ENCODE results near the gene CD248.
A peak's percentile ranks its signal among the peaks of the same experiment; 100 is the strongest.
"Not testable (repeated sequence)": the region's sequence is repeated elsewhere in the genome, so short reads cannot be mapped to it uniquely, and the experiment has no call there.

CD248 gene

DNA sequence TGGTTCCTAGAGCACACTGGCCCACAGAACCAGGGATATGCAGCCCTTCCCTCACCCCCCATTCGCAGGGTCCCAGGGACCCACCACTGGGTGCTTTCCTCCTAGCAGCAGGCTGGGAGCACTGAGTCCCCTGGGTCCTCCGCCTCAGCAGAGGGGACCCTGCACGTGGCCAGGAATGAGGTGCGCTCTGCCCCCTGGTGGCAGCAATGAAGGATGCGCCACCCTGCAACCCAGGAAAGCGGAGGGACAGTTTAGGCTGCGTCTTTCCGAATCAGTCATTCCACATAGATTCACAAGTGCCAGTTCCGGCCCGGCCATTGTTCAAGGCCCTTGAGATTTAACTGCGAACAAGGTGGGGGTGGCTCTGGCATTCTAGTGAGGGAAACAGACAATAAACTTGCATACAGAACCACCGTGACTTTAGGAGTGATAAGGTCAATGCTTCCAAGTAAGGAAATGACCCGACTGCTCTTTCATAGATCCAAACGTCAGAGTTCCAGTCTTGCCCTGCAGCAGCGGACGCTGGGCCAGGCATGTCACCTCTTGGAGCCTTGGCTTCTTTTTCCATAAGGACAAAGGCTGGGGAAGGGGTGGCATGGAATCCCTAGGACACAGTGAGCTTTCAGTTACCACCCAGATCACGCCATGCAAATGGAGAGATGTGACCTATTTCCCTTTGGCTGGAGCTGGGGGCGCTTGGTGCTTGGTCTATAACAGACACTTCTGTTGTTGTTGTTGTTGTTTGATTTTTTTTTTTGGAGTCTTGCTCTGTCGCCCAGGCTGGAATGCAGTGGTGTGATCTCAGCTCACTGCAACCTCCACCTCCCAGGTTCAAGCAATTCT is 11.7 kb upstream of the CD248 start:
- peak in 12 of 14 donors; percentile 11 to 70 (median 48) for DNase-seq

DNA sequence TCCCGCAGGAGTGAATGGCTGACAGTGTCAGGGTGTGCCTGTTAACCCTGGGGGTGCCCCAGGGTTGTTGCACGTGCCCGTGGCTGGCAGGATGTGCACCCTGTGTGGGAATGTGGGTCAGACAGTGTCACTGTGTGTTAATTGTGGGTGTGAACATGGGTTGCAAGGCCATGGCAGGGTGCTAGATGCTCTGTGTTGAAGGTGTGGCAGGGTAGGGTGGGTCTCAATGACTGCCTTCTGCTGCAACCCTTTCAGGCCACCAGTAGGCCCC is 11.1 kb upstream of the CD248 start:
- no peak for DNase-seq

DNA sequence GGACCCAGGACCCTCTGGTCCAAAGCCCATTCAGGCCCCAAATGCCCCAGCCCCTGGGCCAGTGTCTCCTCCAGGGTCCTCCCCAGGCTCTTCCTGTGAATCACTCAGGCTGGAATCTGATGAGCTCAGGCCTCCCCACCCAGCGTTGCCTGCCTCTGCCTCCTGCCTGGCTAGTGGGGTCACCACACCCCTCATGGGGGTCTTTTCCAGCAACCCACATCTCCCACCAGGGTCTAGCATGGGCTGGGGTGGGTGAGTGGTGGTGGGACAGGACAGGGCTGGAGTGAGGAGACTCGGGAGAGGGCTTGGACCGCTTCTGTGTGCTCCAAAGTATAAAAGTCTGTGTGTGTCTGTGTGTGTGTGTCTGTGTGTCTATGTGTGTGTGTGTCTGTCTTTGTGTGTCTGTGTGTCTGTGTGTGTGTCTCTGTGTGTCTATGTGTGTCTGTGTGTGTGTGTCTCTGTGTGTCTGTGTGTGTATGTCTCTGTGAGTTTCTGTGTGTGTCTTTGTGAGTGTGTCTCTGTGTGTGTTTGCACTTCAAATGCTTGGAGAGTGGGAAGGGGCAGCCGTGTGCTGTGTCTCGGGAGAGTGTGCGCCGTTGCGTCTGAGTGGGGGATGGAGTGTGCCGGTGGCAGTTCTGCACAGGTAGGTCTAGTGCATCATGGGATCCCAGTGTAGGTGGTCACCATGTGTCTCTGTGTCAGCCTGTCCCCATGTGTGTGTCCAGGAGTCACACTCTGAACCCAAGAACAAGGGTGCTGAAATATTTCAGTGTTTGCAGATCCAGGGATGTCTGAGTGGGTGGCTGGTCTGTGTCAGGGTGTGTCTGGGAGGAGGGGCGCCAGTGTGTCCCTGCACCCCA is 10.6 kb upstream of the CD248 start:
- DNase-seq = no peak

DNA sequence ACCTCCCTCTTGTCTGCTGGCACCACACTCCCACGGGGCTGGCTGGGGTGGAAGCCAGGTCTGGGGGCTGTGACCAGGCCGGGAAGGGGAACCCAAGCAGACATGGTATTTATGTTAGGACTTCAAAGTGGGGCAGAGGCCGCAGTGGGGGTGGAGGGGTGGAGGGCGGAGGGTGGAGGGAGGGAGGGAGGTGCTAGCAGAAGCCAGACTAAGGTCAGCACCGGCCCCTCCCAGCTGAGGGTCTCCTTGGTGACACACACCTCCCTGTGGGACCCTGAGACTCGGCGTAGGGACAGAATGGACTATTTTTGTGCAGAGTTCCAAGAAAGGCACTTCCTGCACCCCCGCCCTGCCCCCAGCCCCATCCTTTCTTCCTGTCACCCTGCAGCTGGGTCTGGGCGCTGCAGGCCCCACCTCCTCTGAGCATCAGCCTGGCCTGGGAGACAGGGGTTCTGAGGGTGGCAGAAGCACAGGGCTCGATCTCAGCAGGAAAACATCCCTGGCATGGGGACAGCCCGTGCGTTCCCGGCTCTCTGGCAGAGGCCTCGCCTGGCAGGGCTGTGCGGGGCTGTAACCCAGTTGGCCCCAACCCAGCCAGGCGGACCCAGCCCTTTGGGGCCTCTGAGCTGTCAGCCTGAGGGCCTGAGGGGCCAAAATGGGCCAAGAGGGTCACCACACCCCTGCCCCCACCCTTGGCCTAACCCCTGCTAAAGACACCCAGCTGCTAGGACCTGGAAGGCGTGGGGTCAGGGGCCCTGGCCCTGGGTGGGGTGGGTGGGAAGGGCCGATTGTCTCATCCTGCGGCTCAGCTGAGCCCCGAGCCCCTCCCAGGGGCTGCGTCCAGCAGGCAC is 9.6 kb upstream of the CD248 start:
- no peak for DNase-seq

DNA sequence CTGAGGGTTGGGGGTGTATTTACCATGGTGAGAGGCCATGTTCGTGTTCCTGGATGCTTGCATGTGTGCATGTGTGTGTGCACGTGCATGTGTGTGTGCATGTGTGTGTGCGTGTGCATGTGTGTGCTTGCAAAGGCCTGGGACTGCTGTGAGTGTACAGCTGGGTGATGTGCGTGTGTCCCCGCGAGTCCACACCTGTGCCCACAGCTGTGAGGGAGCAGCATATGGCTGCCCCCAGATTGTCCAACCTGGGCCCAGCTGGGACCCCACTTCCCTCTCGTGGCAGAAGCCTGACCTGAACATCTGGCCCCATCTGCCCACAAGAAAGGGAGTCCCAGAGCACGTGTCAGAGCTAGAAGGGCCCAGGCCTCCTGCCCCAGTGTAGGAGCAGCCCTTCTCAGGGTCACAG is 8.4 kb upstream of the CD248 start:
- DNase-seq = no peak

DNA sequence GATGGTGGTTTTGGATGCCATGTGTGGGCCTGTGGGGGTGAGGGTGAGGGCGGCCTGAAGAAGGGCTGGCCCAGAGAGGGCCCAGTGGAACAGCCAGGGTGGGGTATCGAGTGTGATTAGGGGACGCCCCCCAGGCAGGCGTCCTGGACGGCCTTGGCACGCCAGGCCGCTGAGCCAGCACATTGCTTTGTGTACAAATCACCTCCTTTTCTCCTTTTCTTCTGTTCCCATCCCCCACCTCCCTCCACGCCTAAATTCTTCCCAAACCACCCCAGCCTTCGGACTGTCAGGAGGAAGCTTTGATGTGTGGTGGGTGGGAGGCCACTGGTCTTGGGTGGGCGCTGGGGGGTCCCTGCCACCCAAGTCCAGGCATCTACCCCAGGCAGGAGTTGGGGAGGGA is 7.8 kb upstream of the CD248 start:
- DNase-seq = no peak

DNA sequence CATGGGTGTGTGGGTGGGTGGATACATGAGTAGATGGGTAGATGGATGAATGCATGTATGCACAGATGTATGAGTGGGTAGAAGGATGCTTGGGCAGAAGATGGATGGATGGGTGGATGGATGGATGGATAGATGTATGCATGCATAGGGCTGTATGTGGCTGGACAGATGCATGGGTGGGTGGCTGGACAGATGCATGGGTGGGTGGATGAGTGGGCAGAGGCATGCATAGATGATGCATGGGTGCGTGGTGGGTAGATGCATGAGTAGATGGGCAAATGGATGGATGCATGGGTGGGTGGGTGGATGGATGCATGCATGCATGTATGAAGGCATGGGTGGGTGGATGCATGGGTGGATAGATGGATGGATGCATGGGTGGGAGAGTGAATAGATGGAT is 6.8 kb upstream of the CD248 start:
- no peak for DNase-seq

DNA sequence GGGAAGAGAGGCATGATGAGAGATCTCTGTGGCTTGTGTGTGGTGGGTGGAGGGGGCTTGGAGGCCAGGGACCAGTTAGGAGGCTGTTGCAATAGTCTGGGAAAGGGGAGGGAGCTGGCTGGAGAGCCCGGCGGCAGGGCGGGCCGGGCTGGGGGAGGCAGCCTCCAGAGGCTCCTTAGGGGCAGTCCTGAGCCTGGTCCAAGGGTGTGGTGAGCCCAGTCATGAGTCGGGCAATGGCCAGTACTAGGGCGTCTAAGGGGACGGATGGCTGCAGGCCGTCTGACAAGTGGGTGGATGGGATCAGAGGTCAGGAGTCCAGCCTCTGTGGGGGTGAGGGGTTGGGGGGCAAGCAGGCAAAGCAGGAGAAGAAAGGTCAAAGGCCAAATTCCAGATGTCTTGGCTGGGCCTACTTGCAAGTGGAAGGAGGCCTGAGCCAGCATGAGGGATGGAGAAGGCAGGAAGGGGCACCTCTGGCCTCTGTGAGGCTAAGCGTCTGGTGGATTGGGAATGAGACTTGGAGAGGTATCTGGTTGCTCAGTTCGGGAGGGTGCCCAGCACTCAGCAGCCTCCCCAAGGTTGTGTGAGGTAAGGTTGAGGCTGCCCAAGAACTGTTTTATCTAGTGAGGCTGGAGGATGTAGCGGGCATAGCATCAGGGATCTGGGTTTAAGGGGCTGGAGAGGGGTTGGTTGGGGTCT is 6.0 kb upstream of the CD248 start:
- no peak for DNase-seq

DNA sequence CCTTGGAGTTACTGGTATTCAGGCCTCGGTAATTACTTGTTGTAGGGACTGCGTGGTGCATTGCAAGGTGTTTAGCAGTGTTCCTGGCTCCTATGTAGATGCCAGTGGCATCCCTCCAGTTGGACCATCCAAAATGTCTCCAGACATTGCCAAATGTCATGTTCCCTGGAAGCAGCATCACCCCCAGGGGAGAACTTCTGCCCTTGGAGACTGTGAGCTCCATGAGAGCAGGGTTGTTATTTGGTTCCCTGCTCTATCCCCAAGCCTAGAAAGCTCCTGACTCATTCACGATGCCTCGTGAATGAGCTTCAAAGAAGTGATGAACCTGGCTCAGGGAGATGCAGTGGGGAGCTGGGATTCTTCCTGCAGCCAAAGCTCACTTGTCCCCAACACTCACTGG is 4.8 kb upstream of the CD248 start:
- DNase-seq = no peak

DNA sequence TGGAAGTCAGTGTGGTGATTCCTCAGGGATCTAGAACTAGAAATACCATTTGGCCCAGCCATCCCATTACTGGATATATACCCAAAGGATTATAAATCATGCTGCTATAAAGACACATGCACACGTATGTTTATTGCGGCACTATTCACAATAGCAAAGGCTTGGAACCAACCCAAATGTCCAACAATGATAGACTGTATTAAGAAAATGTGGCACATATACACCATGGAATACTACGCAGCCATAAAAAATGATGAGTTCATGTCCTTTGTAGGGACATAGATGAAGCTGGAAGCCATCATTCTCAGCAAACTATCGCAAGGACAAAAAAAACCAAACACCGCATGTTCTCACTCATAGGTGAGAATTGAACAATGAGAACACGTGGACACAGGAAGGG is 3.9 kb upstream of the CD248 start:
- DNase-seq = not testable (repeated sequence)

DNA sequence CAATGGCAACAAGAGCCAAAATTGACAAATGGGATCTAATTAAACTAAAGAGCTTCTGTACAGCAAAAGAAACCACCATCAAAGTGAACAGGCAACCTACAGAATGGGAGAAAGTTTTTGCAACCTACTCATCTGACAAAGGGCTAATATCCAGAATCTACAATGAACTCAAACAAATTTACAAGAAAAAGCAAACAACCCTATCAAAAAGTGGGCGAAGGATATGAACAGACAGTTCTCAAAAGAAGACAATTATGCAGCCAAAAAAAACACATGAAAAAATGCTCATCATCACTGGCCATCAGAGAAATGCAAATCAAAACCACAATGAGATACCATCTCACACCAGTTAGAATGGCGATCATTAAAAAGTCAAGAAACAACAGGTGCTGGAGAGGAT is 3.4 kb upstream of the CD248 start:
- DNase-seq = not testable (repeated sequence)

DNA sequence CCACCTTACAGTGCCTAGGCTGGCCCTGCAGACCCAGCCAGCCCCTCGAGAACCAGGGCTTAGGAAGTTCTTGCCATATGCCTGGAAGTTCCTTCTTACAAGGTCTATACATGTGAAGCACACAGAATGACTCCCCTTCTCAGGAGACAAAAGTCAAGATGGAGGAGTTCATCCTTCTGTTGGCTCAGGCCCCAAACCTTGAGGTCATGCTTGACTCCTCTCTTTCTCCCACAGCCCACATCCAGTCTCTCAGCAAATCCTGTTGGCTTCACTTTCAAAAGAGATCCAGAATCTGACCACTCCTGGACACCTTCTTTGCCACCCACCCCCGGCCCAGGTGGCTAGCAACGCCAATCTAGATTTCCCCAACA is 1.7 kb upstream of the CD248 start:
- no peak for DNase-seq

DNA sequence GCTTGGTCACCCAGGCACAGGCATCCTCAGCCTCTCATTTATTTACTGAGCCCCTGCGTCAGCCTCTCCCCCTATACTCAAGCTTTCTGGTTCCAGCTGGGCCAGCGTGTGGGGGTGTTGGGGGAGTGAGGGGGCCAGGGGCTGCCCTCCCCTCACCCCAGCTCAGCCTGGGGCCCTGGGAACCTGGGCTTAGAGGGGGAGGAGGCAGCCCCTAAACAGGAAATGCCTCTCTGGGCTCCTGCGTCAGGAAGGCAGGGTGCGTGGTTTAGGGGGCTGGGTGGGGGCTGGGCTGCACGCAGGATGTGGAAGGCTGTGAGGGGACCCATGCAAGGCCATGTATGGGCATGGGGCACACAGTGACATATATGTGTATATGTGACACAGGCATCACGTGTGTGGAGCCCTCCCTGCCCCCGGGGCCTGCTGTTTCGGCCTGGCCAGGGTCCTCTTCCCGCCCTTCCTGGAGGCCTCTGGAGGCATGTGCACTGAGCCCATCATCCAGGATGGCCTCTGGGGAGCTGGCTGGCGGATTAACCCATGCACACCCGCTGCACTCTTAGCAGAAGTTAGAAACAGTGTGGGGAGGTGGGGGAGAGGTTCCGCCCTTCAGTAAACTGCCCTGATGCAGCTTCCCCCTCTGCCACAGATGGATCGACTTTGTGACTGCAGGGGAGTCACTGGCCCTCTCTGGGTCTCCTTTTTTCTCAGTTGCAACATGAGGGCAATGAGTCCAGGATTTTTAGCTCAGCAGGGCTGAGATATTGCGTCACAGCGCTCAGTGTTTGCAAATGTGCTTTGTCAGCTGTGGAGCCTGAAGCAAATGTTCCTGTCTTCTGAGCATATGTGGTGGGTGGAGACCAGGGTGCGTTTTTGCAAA is 1.1 kb upstream of the CD248 start:
- no peak for DNase-seq

DNA sequence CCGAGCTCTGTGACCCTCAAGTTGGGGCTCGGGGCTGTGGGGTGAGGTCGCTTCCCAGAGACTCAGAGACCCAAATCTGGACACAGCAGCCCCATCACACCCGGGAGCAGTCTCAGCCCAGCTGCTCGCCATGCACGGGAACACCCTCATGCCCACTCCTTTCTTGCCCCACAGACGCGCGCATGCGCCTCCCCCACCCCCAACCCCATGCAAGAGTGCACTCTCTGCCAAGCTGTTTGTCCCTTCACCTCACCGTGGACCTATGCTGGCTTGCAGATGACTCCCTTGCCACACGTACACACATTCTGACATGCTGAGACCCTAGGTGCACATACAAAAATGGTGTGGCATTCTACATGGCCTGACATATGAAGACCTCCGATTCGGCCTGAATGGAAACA is 478 bp upstream of the CD248 start:
- DNase-seq = no peak

DNA sequence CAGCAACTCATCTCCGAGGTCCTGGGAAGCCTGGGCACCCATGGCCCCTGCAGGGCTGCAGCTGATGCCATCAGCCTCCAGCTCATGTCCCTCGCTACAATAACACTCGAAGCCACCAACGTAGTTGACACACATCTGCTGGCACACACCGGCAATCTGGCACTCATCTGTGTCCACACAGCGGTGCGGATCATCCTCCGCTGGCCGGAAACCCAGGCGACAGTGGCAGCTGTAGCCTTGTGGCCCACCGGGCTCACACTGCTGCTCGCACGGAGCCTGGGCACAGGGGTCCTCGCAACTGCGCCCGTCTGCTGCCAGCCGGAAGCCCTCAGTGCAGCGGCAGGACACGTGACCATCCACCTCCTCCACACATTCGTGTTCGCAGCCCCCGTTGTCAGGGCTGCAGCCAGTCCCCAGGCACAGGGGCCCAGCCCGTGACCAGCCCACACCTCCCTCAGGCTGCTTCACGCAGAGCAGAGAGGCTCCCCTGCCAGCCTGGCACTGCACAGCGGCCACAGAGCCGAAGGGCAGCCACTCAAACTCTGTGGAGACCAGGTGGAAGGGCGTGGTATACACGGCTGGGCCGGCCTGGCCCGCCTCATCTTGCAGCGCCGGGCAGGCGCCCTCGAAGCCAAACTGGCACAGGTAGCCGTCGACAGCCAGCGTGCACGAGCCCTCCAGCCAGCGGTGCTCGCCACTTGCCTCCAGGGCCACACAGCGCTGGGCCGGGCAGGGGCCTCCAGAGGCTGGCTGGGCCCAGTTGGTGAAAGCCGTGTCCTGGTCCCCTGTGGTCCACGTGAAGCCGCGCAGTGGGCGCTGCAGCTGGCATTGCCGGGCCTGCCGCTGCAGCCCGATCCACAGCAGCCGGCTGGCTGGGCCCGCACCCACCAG is 678 bp downstream of the CD248 start:
- no peak for DNase-seq

DNA sequence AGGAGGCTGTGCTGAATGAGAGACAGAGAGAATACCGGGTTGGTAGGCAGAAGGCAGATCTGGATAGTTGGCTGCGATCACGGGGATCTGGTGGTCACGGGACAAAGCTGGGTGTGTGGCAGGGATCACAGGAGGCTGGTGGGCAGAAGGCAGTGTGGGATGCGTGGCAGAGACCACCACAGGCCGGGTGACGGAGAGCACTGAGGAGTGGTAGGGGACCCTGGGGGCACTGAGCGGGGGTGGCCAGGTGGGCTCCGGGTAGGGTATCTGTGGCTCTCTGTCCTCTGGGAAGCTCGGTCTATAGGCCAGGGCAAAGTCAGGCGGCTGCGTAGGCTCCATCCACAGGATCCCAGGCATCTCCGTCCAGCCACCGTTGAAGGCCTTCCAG is 1.4 kb downstream of the CD248 start:
- no peak for DNase-seq

DNA sequence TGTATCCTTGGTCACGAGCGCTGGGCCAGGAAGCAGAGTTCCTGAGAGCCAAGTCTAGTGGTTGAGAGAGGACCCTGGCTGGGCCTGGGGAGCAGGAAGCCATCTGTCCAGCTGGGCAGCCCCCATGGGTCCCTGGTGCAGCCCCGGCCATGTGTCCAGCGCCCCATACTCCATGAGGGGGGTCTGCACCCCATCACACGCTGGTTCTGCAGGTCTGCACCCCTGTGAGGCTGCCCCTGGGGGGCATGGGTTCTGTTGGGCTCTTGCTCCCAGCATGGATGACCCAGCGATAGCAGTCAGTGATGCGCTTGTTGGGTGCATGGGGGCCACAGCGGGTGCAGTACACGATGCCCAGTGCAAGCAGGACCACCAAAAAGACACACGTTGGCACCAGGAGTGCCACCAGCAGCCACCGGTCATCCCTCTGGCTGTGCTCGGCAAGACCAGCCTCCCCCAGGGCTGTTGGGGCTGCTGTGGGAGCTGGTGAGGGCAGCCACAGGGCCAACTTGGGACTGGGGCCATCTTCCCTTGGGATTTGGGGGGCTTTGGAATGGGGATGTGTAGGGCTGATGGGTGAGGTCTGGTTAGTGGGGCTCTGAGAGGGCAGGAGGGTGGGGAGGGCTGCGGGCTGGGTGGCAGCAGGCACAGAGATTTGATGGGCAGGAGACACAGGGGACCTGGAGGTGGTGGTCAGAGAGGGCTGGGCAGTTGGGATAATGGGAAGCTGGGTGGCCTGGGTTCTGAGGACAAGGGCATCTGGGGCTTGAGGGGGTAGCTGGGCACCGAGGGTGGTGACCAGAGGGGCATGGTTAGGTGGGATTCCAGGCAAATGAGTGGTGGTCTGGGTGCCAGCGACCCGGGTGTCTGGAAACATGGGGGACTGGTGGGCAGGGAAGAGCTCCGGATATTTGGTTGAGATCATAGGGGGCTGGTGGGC is 2.0 kb downstream of the CD248 start:
- DNase-seq = no peak

DNA sequence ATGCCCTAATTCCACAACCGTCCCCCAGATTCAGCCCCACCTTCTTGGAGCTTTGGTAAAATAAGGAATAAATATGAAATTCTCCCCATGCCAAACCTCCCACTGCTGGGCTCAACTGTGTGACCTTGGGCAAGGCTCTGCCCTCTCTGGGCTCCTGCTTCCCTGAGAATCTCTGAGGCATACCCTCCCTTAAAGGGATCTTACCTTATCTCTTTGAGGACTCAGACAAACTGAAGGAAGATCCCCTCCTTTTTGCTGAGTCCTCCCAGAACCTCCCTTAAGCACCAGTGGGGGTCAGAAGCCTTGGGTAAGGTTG is 2.7 kb downstream of the CD248 start:
- DNase-seq = no peak

All from C1 segment of cervical spinal cord (tissue), 14 donors.